Erythroblast (primary cell): Measurements from ENCODE around the gene ZNF536.

Source experiments
- GATA1 ChIP-seq: IDR thresholded peaks from 2 replicates; pipeline ENCODE4 v1.6.1; 2011; ENCODE audit warnings: low read depth, mild to moderate bottlenecking, control low read depth, low read length, moderate library complexity
- POLR2A ChIP-seq: IDR thresholded peaks from 2 replicates; pipeline ENCODE4 v1.6.1; 2011; ENCODE audit warnings: mild to moderate bottlenecking, low read length

- no peak for TF ChIP-seq POLR2A
- no peak for TF ChIP-seq GATA1
These were observed 29.3 kb upstream of the ZNF536 start for GRCh38 chr19:30342901-30343300.
